Smooth muscle cell (in vitro differentiated cells): Measurements from ENCODE around the gene RASD2. TPM values are rescaled to one million over a fixed set of nuclear protein-coding genes. Genes with fewer than 3 reads are reported as not detected.

Source experiments
- DNase-seq: peaks from one replicate; lab custom pipeline; 2025; ENCODE audit not compliant: unreplicated experiment; lab: John Stamatoyannopoulos, UW
- H2AFZ ChIP-seq: fragments of 200-600 bp; sonication (generic); 2 replicates; pipeline ENCODE4 v1.6.0; 2016; ENCODE audit warnings: antibody characterized with exemption, low read depth, mild to moderate bottlenecking
- H3F3A ChIP-seq: fragments of 200-600 bp; sonication (generic); 2 replicates; pipeline ENCODE4 v1.6.0; 2017; ENCODE audit warnings: antibody characterized with exemption, low read depth
- H3K27ac ChIP-seq: fragments of 200-600 bp; sonication (generic); 2 replicates; pipeline ENCODE4 v1.5.1; 2016; ENCODE audit warnings: low read depth, mild to moderate bottlenecking
- H3K27me3 ChIP-seq: fragments of 200-600 bp; sonication (generic); 2 replicates; pipeline ENCODE4 v1.6.1; 2016; ENCODE audit warnings: low read depth, mild to moderate bottlenecking
- H3K36me3 ChIP-seq: fragments of 200-600 bp; sonication (generic); 2 replicates; pipeline ENCODE4 v1.5.1; 2016; ENCODE audit warnings: low read depth
- H3K4me1 ChIP-seq: fragments of 200-600 bp; sonication (generic); 2 replicates; pipeline ENCODE4 v1.5.1; 2016; ENCODE audit warnings: low read depth
- H3K4me2 ChIP-seq: fragments of 200-600 bp; sonication (generic); 2 replicates; pipeline ENCODE4 v1.6.0; 2016; ENCODE audit warnings: mild to moderate bottlenecking
- H3K4me3 ChIP-seq: fragments of 200-600 bp; sonication (generic); 2 replicates; pipeline ENCODE4 v1.5.1; 2016; ENCODE audit warnings: mild to moderate bottlenecking
- H3K79me2 ChIP-seq: fragments of 200-600 bp; sonication (generic); 2 replicates; pipeline ENCODE4 v1.6.0; 2016; ENCODE audit warnings: low read depth, mild to moderate bottlenecking
- H3K9ac ChIP-seq: fragments of 200-600 bp; sonication (generic); 2 replicates; pipeline ENCODE4 v1.6.0; 2016; ENCODE audit warnings: low read depth
- H3K9me3 ChIP-seq: fragments of 200-600 bp; sonication (generic); replicated peaks from 2 replicates; pipeline ENCODE4 v1.5.1; 2016; ENCODE audit warnings: low read depth
- H4K20me1 ChIP-seq: fragments of 200-600 bp; sonication (generic); 2 replicates; pipeline ENCODE4 v1.6.0; 2016; ENCODE audit warnings: low read depth
- WGBS: methylation state at CpG from one replicate; pipeline ENCODE4 v1.1.7; 2016; ENCODE audit warnings: low lambda C conversion rate; 5-methylcytosine and 5-hydroxymethylcytosine counted together
- polyA plus RNA-seq: library from polyadenylated mRNA; unstranded; fragments of >200 nt; fragmentation: Nextera tagmentation; extraction: Ambion mirVana; gene quantifications from 2 replicates; pipeline ENCODE4 v1.2.1, GENCODE V29; 2016
- total RNA-seq: library from RNA; depleted of rRNA; stranded (reverse); fragments of >200 nt; gene quantifications from 2 replicates; pipeline ENCODE4 v1.2.3, GENCODE V29; 2014
- TF ChIP-seq, protein P1 (sequence below): fragments of 200-600 bp; sonication (generic); IDR thresholded peaks from 2 replicates; pipeline ENCODE4 v1.5.1; 2017; ENCODE audit warnings: borderline replicate concordance, mild to moderate bottlenecking, antibody characterized with exemption; ENCODE audit not compliant: insufficient read depth, poor library complexity, severe bottlenecking

Gene RASD2
- total and polyA plus RNA-seq, 2 experiments from 2014 or later = 0.27 TPM; not detected in 1

GRCh38 chr22:35526333-35526979 is 14.2 kb upstream of the RASD2 start:
- Histone ChIP-seq H2AFZ (no peak overlapping the region), H3K27ac (no peak overlapping the region), H3K79me2 (no peaks in the 10 kb centered on the region), H3K9me3 (no peaks in the 10 kb centered on the region), H3K4me3 (no peak overlapping the region), H3K9ac (no peak overlapping the region), H3K36me3 (no peaks in the 10 kb centered on the region), H3K4me2 (no peak overlapping the region), H3K27me3 (peaks cover 11% of the 10 kb centered on the region), H3F3A (no peaks in the 10 kb centered on the region), H4K20me1 (no peaks in the 10 kb centered on the region), H3K4me1 (no peaks in the 10 kb centered on the region)
- TF ChIP-seq, protein P1, sequence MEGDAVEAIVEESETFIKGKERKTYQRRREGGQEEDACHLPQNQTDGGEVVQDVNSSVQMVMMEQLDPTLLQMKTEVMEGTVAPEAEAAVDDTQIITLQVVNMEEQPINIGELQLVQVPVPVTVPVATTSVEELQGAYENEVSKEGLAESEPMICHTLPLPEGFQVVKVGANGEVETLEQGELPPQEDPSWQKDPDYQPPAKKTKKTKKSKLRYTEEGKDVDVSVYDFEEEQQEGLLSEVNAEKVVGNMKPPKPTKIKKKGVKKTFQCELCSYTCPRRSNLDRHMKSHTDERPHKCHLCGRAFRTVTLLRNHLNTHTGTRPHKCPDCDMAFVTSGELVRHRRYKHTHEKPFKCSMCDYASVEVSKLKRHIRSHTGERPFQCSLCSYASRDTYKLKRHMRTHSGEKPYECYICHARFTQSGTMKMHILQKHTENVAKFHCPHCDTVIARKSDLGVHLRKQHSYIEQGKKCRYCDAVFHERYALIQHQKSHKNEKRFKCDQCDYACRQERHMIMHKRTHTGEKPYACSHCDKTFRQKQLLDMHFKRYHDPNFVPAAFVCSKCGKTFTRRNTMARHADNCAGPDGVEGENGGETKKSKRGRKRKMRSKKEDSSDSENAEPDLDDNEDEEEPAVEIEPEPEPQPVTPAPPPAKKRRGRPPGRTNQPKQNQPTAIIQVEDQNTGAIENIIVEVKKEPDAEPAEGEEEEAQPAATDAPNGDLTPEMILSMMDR = no peak
- WGBS = 93% methylated on average over 12 of the region's 12 CpGs
- DNase-seq = no peak

- no peaks in the 10 kb centered on the region for H3K4me1 ChIP-seq
- H3K4me2 ChIP-seq = no peak overlapping the region
- WGBS = 98% methylated on average over 2 of the region's 2 CpGs
- no peak overlapping the region for H3K9ac ChIP-seq
- no peaks in the 10 kb centered on the region for H3F3A ChIP-seq
- H3K4me3 ChIP-seq = no peak overlapping the region
- H4K20me1 ChIP-seq = no peaks in the 10 kb centered on the region
- no peaks in the 10 kb centered on the region for H3K27me3 ChIP-seq
- no peak for DNase-seq
- H2AFZ ChIP-seq = no peak overlapping the region
- no peaks in the 10 kb centered on the region for H3K9me3 ChIP-seq
- H3K79me2 ChIP-seq = no peaks in the 10 kb centered on the region
- H3K36me3 ChIP-seq = no peaks in the 10 kb centered on the region
- TF ChIP-seq, protein P1 = no peak
- no peak overlapping the region for H3K27ac ChIP-seq
Measured at GRCh38 chr22:35528927-35529326, 11.7 kb upstream of the RASD2 start.

GRCh38 chr22:35530700-35531099 is 9.9 kb upstream of the RASD2 start:
- WGBS = 93% methylated on average over 4 of the region's 4 CpGs
- DNase-seq = no peak
- H3K79me2 ChIP-seq = no peaks in the 10 kb centered on the region
- H2AFZ ChIP-seq = no peak overlapping the region
- no peak overlapping the region for H3K4me3 ChIP-seq
- H3F3A ChIP-seq = no peaks in the 10 kb centered on the region
- no peaks in the 10 kb centered on the region for H3K9me3 ChIP-seq
- H3K27me3 ChIP-seq = no peaks in the 10 kb centered on the region
- H4K20me1 ChIP-seq = no peaks in the 10 kb centered on the region
- no peaks in the 10 kb centered on the region for H3K36me3 ChIP-seq
- no peak overlapping the region for H3K4me2 ChIP-seq
- no peaks in the 10 kb centered on the region for H3K4me1 ChIP-seq
- no peak overlapping the region for H3K27ac ChIP-seq
- no peak overlapping the region for H3K9ac ChIP-seq
- TF ChIP-seq, protein P1 = no peak

DNA sequence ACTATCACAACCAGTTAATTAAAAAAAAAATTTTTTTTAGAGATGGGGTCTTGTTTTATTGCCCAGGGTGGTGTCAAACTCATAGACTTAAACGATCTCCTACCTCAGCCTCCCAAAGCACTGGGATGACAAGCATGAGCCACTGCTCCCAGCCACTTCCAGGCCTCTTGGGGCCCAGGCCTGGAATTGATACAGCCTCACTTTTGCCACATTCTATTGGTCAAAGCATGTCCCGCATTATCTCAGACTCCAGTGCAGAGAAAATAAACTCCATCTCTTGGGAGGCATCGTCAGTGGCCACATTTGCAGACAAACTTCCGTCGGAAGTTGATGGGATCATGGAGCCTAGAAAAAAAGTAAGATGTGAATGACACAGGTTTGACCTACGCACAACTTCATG is 9.4 kb upstream of the RASD2 start:
- Histone ChIP-seq H3K9me3 (no peaks in the 10 kb centered on the region), H3K4me3 (no peak overlapping the region), H3K27ac (no peak overlapping the region), H3K4me1 (no peaks in the 10 kb centered on the region), H2AFZ (no peak overlapping the region), H4K20me1 (no peaks in the 10 kb centered on the region), H3K27me3 (no peaks in the 10 kb centered on the region), H3K4me2 (no peak overlapping the region), H3F3A (no peaks in the 10 kb centered on the region), H3K9ac (no peak overlapping the region), H3K79me2 (no peaks in the 10 kb centered on the region), H3K36me3 (no peaks in the 10 kb centered on the region)
- no peak for DNase-seq
- WGBS = 87% methylated on average over 6 of the region's 6 CpGs
- TF ChIP-seq, protein P1 = no peak
